Testis (tissue), 2 donors: Measurements from ENCODE around the gene BBS4.

ENCODE experiments used
- CTCF ChIP-seq, 3 experiments: fragments of 450-650 bp in 2 of 3; fragments of 200-600 bp in 1 of 3; sonication (generic) in 1 of 3; IDR thresholded peaks; one replicate each; pipeline ENCODE4 v1.5.1; 2016 to 2019; ENCODE audit warnings: antibody characterized with exemption in 3 of 3, mild to moderate bottlenecking in 2 of 3, moderate library complexity in 1 of 3
- POLR2A ChIP-seq: fragments of 450-650 bp; IDR thresholded peaks from one replicate; pipeline ENCODE4 v1.6.1; 2017; ENCODE audit warnings: antibody characterized with exemption, mild to moderate bottlenecking, moderate library complexity

GRCh38 chr15:72784456-72784876 is 98.5 kb downstream of the BBS4 start:
- TF ChIP-seq POLR2A (no peak), CTCF (IDR thresholded peaks at IDR 0.05) (no peak)
